Chondrocyte (in vitro differentiated cells): ENCODE data around the gene TSSK2. TPM values are rescaled to one million over a fixed set of nuclear protein-coding genes. Genes with fewer than 3 reads are reported as not detected.

ENCODE experiments used
- DNase-seq: peaks from one replicate; pipeline ENCODE4 v3.0.0; 2021; ENCODE audit warnings: mixed read lengths, low spot score
- H3K27ac Mint-ChIP-seq: one replicate; pipeline ENCODE4 v1.8.0; 2021; ENCODE audit warnings: mild to moderate bottlenecking, moderate library complexity, mixed read lengths; ENCODE audit not compliant: unreplicated experiment
- H3K27me3 Mint-ChIP-seq: 2 replicates; pipeline ENCODE4 v1.8.0; 2021; ENCODE audit warnings: low read depth, mixed read lengths
- H3K36me3 Mint-ChIP-seq: 2 replicates; pipeline ENCODE4 v1.8.0; 2021; ENCODE audit warnings: low read depth, mixed read lengths
- H3K4me1 Mint-ChIP-seq: 2 replicates; pipeline ENCODE4 v1.8.0; 2021; ENCODE audit warnings: low read depth, mild to moderate bottlenecking, mixed read lengths
- H3K4me3 Mint-ChIP-seq: one replicate; pipeline ENCODE4 v1.8.0; 2021; ENCODE audit warnings: mild to moderate bottlenecking, moderate library complexity, mixed read lengths; ENCODE audit not compliant: unreplicated experiment
- H3K9me3 Mint-ChIP-seq: 2 replicates; pipeline ENCODE4 v1.8.0; 2021; ENCODE audit warnings: low read depth, mixed read lengths
- CTCF ChIP-seq: fragments of 200-600 bp; sonication (generic); IDR thresholded peaks from 2 replicates; pipeline ENCODE4 v1.5.0; 2021; ENCODE audit warnings: antibody characterized with exemption, mild to moderate bottlenecking, moderate library complexity
- total RNA-seq: library from RNA; stranded (reverse); gene quantifications from 3 replicates; pipeline ENCODE4 v1.2.1, GENCODE V29; 2021

Gene TSSK2
- total RNA-seq, 1 donor from 2014 or later = not detected

GRCh38 chr22:19090586-19091127 is 40.5 kb upstream of the TSSK2 start:
- peaks cover 5% of the 10 kb centered on the region for H3K36me3 Mint-ChIP-seq
- H3K9me3 Mint-ChIP-seq = no peaks in the 10 kb centered on the region
- H3K4me3 Mint-ChIP-seq = no peak overlapping the region
- H3K27ac Mint-ChIP-seq = peak overlapping the region; percentile 55
- no peak for TF ChIP-seq CTCF
- no peak for DNase-seq
- H3K4me1 Mint-ChIP-seq = peaks cover 17% of the 10 kb centered on the region
- H3K27me3 Mint-ChIP-seq = no peaks in the 10 kb centered on the region

GRCh38 chr22:19092725-19093124 is 38.4 kb upstream of the TSSK2 start:
- H3K27ac Mint-ChIP-seq = no peak overlapping the region

GRCh38 chr22:19094393-19094997 is 36.6 kb upstream of the TSSK2 start:
- no peaks in the 10 kb centered on the region for H3K9me3 Mint-ChIP-seq
- no peak for DNase-seq
- H3K36me3 Mint-ChIP-seq = peaks cover 2% of the 10 kb centered on the region
- peaks cover 10% of the 10 kb centered on the region for H3K4me1 Mint-ChIP-seq
- no peak overlapping the region for H3K4me3 Mint-ChIP-seq
- H3K27me3 Mint-ChIP-seq = no peaks in the 10 kb centered on the region
- TF ChIP-seq CTCF = no peak
- H3K27ac Mint-ChIP-seq = no peak overlapping the region

More at GRCh38 chr22:19092725-19093124, 38.4 kb upstream of the TSSK2 start:
- no peak for TF ChIP-seq CTCF
- no peak for DNase-seq
- peaks cover 5% of the 10 kb centered on the region for H3K36me3 Mint-ChIP-seq
- no peaks in the 10 kb centered on the region for H3K27me3 Mint-ChIP-seq
- H3K4me3 Mint-ChIP-seq = no peak overlapping the region
- H3K9me3 Mint-ChIP-seq = no peaks in the 10 kb centered on the region
- peaks cover 3% of the 10 kb centered on the region for H3K4me1 Mint-ChIP-seq

GRCh38 chr22:19096555-19096954 is 34.6 kb upstream of the TSSK2 start:
- DNase-seq = no peak
- Mint-ChIP-seq H3K9me3 (no peaks in the 10 kb centered on the region), H3K4me1 (peaks cover 11% of the 10 kb centered on the region), H3K4me3 (no peak overlapping the region), H3K27me3 (no peaks in the 10 kb centered on the region), H3K36me3 (peaks cover 2% of the 10 kb centered on the region), H3K27ac (no peak overlapping the region)
- TF ChIP-seq CTCF = no peak

GRCh38 chr22:19097518-19097917 is 33.6 kb upstream of the TSSK2 start:
- Mint-ChIP-seq H3K4me3 (no peak overlapping the region), H3K27me3 (no peaks in the 10 kb centered on the region), H3K9me3 (no peaks in the 10 kb centered on the region), H3K4me1 (peaks cover 11% of the 10 kb centered on the region), H3K36me3 (peaks cover 2% of the 10 kb centered on the region), H3K27ac (peak overlapping the region; percentile 58)
- no peak for DNase-seq
- no peak for TF ChIP-seq CTCF
